HUES64 (cell line): ENCODE data around the gene SRR.

Source experiments
- H3K27ac ChIP-seq: 2 replicates; pipeline ENCODE4 v1.7.0; 2013; ENCODE audit warnings: low read depth, low read length, inconsistent platforms
- H3K27me3 ChIP-seq: 2 replicates; pipeline ENCODE4 v1.6.1; 2013; ENCODE audit warnings: mild to moderate bottlenecking, low read length; ENCODE audit not compliant: insufficient read depth
- H3K36me3 ChIP-seq: 2 replicates; pipeline ENCODE4 v1.6.1; 2013; ENCODE audit warnings: mild to moderate bottlenecking, low read length; ENCODE audit not compliant: insufficient read depth
- H3K4me1 ChIP-seq: 2 replicates; pipeline ENCODE4 v1.6.1; 2013; ENCODE audit warnings: mild to moderate bottlenecking, low read length, moderate library complexity; ENCODE audit not compliant: insufficient read depth
- H3K4me3 ChIP-seq: 2 replicates; pipeline ENCODE4 v1.5.1; 2013; ENCODE audit warnings: mild to moderate bottlenecking, low read length, moderate library complexity
- H3K9ac ChIP-seq: 2 replicates; pipeline ENCODE4 v1.6.1; 2013; ENCODE audit warnings: mild to moderate bottlenecking, low read depth, low read length
- H3K9me3 ChIP-seq: 2 replicates; pipeline ENCODE4 v1.6.1; 2013; ENCODE audit warnings: low read depth, low read length; ENCODE audit not compliant: insufficient read depth
- WGBS: fragments of 150-250, 120-280 bp; methylation state at CpG from one replicate; pipeline ENCODE4 v1.1.7; 2013; ENCODE audit warnings: missing lambda C conversion rate; 5-methylcytosine and 5-hydroxymethylcytosine counted together

The SRR gene

DNA sequence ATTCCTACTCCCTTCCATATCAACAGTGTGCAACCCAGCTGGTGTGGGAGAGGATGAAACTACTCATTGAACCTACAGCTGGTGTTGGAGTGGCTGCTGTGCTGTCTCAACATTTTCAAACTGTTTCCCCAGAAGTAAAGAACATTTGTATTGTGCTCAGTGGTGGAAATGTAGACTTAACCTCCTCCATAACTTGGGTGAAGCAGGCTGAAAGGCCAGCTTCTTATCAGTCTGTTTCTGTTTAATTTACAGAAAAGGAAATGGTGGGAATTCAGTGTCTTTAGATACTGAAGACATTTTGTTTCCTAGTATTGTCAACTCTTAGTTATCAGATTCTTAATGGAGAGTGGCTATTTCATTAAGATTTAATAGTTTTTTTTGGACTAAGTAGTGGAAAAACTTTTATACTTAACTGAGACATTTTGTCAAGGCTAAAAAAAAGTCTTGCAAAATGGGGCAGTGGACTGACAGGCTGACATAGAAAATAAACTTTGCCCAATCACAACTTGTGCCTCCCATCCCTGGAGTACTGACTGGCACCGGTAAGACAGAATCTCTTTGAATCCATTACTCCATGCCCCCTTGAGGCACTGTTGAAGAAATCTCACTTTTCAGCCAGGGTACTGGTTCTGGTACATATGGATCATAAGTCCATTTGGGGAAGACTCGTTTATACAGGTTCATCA, 20.0 kb downstream of the SRR start:
- Histone ChIP-seq H3K9ac (no peak overlapping the region), H3K36me3 (peaks cover 71% of the 10 kb centered on the region), H3K4me1 (no peaks in the 10 kb centered on the region), H3K27ac (no peak overlapping the region), H3K4me3 (no peak overlapping the region), H3K27me3 (no peaks in the 10 kb centered on the region), H3K9me3 (no peaks in the 10 kb centered on the region)
- 92% methylated on average over 2 of the region's 2 CpGs for WGBS

DNA sequence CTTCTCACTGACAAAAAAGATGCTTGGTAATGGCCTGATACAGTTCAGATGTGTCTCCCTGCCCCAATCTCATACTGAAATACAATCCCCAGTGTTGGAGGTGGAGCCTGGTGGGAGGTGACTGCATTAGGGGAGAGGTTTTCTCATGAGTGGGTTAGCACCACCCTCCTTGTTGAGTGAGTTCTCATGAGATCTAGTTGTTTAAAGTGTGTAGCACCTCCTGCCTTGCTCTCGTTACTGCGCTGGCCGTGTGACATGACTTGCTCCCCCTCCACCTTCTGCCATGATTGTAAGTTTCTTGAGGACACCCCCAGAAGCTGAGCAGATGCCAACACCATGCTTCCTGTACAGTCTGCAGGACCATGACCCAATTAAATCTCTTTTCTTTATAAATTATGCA, 27.6 kb downstream of the SRR start:
- Histone ChIP-seq H3K4me1 (peaks cover 14% of the 10 kb centered on the region; the same call in 1 of the 2 replicates), H3K27me3 (no peaks in the 10 kb centered on the region), H3K4me3 (no peak overlapping the region), H3K9ac (no peak overlapping the region), H3K36me3 (peaks cover 92% of the 10 kb centered on the region), H3K27ac (no peak overlapping the region), H3K9me3 (no peaks in the 10 kb centered on the region)
- WGBS: 82% methylated on average over 3 of the region's 3 CpGs

DNA sequence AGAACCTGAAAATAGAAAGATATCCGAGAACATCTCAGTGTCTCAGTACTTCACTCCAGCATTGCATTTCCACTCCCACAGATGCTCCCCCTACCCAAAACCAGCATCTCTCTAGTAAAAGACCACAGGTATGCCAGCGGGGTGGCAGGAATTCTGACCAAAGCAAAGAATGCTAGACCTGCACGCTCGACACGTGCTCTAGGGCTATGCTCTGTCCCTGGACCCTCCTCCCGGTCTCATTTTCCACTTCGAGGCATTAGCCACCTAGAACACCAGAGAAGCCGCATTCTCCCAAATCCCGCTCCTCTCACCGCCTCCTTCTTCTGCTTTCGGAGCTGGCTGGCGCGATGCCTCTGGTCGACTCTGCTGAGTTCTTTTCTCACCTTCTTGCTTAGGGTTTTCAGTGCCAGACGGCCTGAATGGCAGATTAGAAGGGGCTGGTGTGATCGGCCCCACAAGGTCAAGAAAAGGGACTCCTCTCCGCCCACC, 32.0 kb downstream of the SRR start:
- Histone ChIP-seq H3K9me3 (no peaks in the 10 kb centered on the region), H3K36me3 (peaks cover 47% of the 10 kb centered on the region)

DNA sequence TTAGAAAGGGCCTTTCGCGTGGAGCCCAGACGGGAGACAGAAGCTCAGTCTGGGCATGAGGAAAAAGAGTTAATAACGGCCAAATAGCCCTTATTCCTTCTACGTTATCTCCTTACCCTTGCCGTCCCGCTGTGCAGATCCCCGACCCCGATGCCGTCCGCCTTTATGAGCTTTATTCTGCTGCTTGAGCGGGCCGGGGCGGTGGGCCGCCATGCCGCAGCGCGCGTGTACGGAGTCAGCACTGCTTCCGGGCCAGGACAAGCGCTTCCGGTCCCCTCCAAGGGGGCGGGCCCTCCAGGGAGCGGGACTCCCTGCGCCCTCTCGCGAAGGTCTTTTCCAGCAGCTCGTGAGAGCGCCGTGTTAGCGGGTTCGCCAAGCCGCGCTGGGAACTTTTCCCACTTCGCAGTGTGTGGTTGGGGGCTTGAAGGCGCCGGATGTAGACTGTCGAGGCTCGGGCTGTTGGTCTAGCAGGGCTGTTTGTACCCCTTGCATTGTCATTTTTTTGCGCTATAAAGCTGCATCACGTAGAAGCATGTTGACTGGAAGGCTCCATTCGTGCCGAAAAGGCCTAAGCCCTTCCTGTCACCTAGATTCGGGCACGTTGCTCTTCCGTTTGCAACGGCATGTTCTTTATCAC, 32.6 kb downstream of the SRR start, which contains the start of gene TSR1:
Gene TSR1 (minus strand): TSS at position 243 of the 637 bp plus-strand sequence. CDS start 30 bp downstream, at position 213.
- Histone ChIP-seq H3K9ac (peak within 1 kb of the TSS; percentile 97), H3K9me3 (no peaks in the 10 kb centered on the region), H3K36me3 (peaks cover 42% of the 10 kb centered on the region), H3K27me3 (no peaks in the 10 kb centered on the region), H3K4me3 (peak within 1 kb of the TSS; percentile 97), H3K4me1 (peaks cover 19% of the 10 kb centered on the region; the same call in 1 of the 2 replicates), H3K27ac (peak within 1 kb of the TSS; percentile 85)
- under 1% methylated on average over 48 of the region's 48 CpGs for WGBS

More for the DNA sequence above, 32.0 kb downstream of the SRR start:
- Histone ChIP-seq H3K4me1 (peaks cover 19% of the 10 kb centered on the region; the same call in 1 of the 2 replicates), H3K27ac (peak overlapping the region; percentile 85), H3K4me3 (peak overlapping the region; percentile 97), H3K27me3 (no peaks in the 10 kb centered on the region), H3K9ac (peak overlapping the region; percentile 97)
- WGBS: 3% methylated on average over 17 of the region's 17 CpGs

DNA sequence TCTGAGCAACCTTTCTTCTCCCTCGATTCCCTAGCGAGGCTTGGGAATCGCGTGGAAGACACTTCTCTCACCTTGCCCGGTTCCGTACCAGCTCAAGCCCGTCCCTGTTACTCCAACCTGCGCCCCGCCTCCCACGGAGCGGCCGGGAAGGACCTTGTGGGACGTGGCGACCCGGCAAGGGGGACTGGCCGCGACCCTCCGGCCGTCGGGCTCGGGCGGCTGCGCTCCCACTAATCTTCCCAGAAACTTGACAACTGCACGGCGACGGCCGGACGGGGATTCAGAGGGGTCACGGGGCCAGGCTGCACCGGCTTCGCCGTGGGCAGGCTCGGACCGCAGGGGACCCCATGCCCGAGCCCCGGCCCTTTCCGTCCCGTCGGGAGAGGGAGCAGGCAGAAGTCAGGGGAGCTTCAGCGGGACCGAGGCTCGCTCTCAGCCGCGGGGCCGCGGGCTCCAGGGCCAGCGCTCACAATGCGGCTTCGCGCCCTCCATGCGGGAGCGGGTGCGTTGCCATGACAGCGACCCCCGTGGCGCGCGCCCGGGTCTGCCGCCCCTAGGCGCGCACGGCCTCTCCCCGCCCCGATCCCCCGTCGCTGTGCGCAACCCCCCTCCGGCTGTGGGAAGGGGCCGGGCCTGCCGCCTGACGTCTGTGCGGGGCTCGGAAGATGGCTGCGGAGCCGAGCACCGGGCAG, 33.2 kb downstream of the SRR start, which contains the start of gene SGSM2:
Gene SGSM2 (plus strand): TSS at position 650 of the 692 bp plus-strand sequence. CDS start 188 bp downstream, outside the sequence.
- Histone ChIP-seq H3K27ac (peak within 1 kb of the TSS; percentile 85; the same call in 1 of the 2 replicates), H3K4me1 (peaks cover 19% of the 10 kb centered on the region; the same call in 1 of the 2 replicates), H3K27me3 (no peaks in the 10 kb centered on the region), H3K9ac (peak within 1 kb of the TSS; percentile 97), H3K36me3 (peaks cover 40% of the 10 kb centered on the region), H3K9me3 (no peaks in the 10 kb centered on the region), H3K4me3 (peak within 1 kb of the TSS; percentile 97)
- WGBS: 1% methylated on average over 77 of the region's 77 CpGs

DNA sequence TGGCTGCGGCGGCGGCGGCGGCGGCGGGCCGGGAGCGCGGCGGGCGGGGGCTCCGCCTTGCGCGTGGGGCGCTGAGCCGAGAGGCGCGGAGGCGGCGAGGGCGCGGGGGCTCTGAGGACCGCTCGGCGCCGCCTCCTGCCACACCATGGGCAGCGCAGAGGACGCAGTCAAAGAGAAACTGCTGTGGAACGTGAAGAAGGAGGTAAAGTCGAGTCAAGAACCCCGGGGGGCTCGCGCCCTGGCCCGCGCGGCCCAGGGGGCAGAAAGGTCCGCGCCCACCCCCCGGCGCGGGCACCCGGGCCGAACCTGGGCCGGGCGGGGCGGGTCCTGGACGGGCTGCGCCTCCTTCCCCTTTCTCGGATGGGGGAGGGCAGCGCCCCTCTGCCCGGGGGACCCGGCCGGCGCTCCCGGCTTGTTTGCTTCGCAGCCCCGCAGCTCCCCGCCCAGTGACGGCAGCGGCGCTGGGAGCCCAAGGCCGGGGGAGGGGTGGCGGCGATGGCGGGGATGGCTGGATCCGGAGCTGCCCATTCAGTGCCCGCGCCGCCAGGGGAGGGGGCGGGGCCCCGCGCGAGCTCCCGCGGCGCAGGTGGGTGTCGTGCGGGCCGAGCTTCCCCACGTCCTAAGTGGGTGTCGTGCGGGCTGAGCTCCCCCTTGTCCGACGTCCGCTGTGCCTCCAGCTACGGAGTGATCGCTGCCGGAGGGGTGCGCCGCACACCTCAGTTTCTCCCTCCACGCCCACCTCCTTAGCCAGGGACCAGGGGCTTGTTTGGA, 34.0 kb downstream of the SRR start:
- H3K27me3 ChIP-seq: no peaks in the 10 kb centered on the region

DNA sequence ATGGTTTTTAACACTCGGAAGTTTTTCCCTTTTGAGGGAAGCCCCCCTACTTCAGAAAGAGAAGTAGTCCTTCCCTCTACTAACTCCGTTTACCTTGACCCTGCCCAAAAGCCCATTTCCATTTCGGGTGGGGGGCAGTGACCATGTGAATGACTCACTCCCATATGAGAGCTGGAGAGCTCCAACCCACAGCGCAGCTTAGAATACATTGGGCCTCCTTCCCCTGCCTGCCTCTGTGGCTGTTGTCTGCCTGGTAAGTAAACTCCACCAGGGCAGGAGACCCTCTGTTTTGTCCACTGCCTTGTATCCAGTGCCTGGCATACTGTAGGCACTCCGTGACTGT, 34.5 kb downstream of the SRR start:
- no peaks in the 10 kb centered on the region for H3K27me3 ChIP-seq
- peak overlapping the region; percentile 97 for H3K4me3 ChIP-seq
- peak overlapping the region; percentile 70 for H3K9ac ChIP-seq
- H3K36me3 ChIP-seq: peaks cover 30% of the 10 kb centered on the region
- peaks cover 19% of the 10 kb centered on the region; the same call in 1 of the 2 replicates for H3K4me1 ChIP-seq
- H3K27ac ChIP-seq: peak overlapping the region; percentile 52; the same call in 1 of the 2 replicates
- 17% methylated on average over 5 of the region's 5 CpGs for WGBS
- H3K9me3 ChIP-seq: no peaks in the 10 kb centered on the region

More for the DNA sequence above, 34.0 kb downstream of the SRR start:
- Histone ChIP-seq H3K9ac (peak overlapping the region; percentile 70), H3K4me1 (peaks cover 19% of the 10 kb centered on the region; the same call in 1 of the 2 replicates), H3K9me3 (no peaks in the 10 kb centered on the region), H3K27ac (peak overlapping the region; percentile 52; the same call in 1 of the 2 replicates), H3K36me3 (peaks cover 35% of the 10 kb centered on the region), H3K4me3 (peak overlapping the region; percentile 97)
- under 1% methylated on average over 92 of the region's 92 CpGs for WGBS

DNA sequence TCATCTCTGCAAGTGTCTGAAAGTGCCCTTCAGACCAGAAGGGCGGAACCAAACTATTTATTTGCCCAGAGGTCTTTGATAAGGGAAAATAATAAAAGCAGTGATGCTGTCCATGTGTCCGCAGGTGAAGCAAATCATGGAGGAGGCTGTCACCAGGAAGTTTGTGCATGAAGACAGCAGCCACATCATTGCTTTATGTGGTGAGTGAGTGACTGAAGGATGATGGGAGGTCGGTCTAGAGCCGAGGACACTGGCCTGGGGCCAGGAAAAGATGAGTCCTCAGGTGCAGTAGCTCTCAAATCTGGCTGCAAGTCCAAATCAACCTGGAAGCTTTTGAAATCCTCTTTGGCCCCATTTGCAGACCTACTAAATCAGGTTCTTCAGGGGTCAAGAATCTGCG, 39.7 kb downstream of the SRR start:
- Histone ChIP-seq H3K9ac (no peak overlapping the region), H3K27ac (no peak overlapping the region), H3K9me3 (no peaks in the 10 kb centered on the region), H3K27me3 (no peaks in the 10 kb centered on the region), H3K36me3 (peaks cover 17% of the 10 kb centered on the region), H3K4me3 (no peak overlapping the region), H3K4me1 (peaks cover 11% of the 10 kb centered on the region; the same call in 1 of the 2 replicates)
- WGBS: 97% methylated on average over 5 of the region's 5 CpGs

DNA sequence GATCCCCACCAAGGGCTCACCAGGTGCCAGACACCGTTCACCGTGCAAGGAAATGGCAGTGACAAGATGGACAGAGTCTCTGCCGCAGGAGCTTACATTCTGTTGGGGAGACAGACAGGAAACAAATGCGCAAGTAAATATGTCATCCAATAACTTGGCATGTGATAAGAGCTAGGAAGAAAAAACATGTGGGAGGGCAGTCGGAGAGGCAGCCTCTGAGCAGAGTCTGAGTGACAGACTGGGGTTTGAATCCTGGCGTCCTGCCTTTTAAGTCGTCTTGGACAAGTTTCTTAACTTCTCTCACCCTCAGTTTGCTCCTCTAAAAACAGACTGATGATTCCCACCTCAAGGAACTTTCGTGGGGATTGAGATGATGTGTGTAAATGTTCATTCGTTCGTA, 40.8 kb downstream of the SRR start:
- Histone ChIP-seq H3K9ac (no peak overlapping the region), H3K4me1 (peaks cover 13% of the 10 kb centered on the region; the same call in 1 of the 2 replicates), H3K4me3 (no peak overlapping the region), H3K27me3 (no peaks in the 10 kb centered on the region), H3K27ac (no peak overlapping the region), H3K36me3 (peaks cover 17% of the 10 kb centered on the region), H3K9me3 (no peaks in the 10 kb centered on the region)
- 93% methylated on average over 10 of the region's 10 CpGs for WGBS

DNA sequence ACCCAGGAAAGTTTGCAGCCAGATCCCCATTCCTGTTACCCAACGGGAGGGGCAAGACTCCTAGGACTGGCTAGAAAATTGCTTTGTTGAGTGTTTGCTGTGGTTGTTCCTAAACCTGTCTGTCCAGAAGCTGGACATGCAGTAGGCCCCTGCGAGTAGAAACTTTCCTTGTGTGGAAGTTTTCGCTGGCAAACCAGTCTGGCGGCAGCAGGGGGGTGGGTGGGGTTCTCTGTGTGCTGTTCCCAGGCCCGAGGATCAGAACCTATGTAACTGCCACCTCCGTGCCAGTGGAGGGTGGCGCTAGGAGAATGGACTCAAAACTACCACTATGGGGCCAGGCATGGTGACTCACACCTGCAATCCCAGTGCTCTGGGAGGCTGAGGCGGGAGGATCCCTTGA, 42.7 kb downstream of the SRR start:
- no peak overlapping the region for H3K4me3 ChIP-seq
- H3K4me1 ChIP-seq: peaks cover 13% of the 10 kb centered on the region; the same call in 1 of the 2 replicates
- H3K27ac ChIP-seq: no peak overlapping the region
- H3K9me3 ChIP-seq: no peaks in the 10 kb centered on the region
- 93% methylated on average over 8 of the region's 8 CpGs for WGBS
- no peaks in the 10 kb centered on the region for H3K27me3 ChIP-seq
- H3K36me3 ChIP-seq: peaks cover 17% of the 10 kb centered on the region
- H3K9ac ChIP-seq: no peak overlapping the region
